Pancreas (tissue), 10 donors: ENCODE measurements around the gene KCNK6. TPM values are rescaled to one million over a fixed set of nuclear protein-coding genes. Genes with fewer than 3 reads are reported as not detected.

Experiments used
- ATAC-seq, 4 donors: fragments of 200-7000 bp; cut with Tn5 transposase; one replicate each; pipeline versions ENCODE4 v1.8.0 to v1.9.1; 2020; ENCODE audit warnings: mild to moderate bottlenecking in 4 of 4, moderate library complexity in 4 of 4
- DNase-seq, 6 donors: peaks; one replicate each; pipeline ENCODE4 v3.0.0-alpha.2; 2020
- FAIRE-seq: peaks from 2 replicates; lab custom pipeline; 2012; peaks lifted over from hg19 to GRCh38; lab: Jason Lieb, UNC
- H3K27ac ChIP-seq, 4 donors: fragments of 200-600 bp; sonication (generic); 1 replicate in 3 of 4; 2 replicates in 1 of 4; pipeline versions ENCODE4 v1.5.0 to v1.8.0; 2020
- H3K27me3 ChIP-seq, 4 donors: fragments of 200-600 bp; one replicate each; pipeline ENCODE4 v1.8.0; 2021
- H3K36me3 ChIP-seq, 3 donors: fragments of 200-600 bp; sonication (generic) in 1 of 3; one replicate each; pipeline versions ENCODE4 v1.5.0 to v1.8.0; 2020 to 2021
- H3K4me1 ChIP-seq, 3 donors: fragments of 200-600 bp; one replicate each; pipeline ENCODE4 v1.8.0; 2021
- H3K4me3 ChIP-seq, 4 donors: fragments of 200-600 bp; sonication (generic) in 2 of 4; one replicate each; pipeline versions ENCODE4 v1.5.0 to v1.8.0; 2020 to 2021
- H3K9me3 ChIP-seq, 4 donors: fragments of 200-600 bp; one replicate each; pipeline ENCODE4 v1.8.0; 2021
- whole genome bisulfite sequencing, 2 donors: extraction: QIAGEN DNeasy Blood & Tissue Kit; methylation state at CpG; one replicate each; pipeline ENCODE4 v1.1.7; 2013; 5-methylcytosine and 5-hydroxymethylcytosine counted together
- intact Hi-C, 3 donors: fragments of 100-400 bp; cut with DNase I; formaldehyde crosslinking; loops; one replicate each; pipeline versions ENCODE4 v1.11.1 to v1.14.2; 2022
- polyA plus RNA-seq, 2 donors: library from polyadenylated mRNA; stranded (reverse); fragments of 200-250 nt; gene quantifications; one replicate each; pipeline ENCODE4 v1.2.3, GENCODE V29; 2013
- total RNA-seq, 6 donors: library from RNA; stranded (reverse); fragmentation: NEBNext Ultra II Directional in 4 of 6; extraction: Animal tissue kit (Norgen Biotek cat#: 25700) in 4 of 6; gene quantifications; one replicate each; pipeline versions ENCODE4 v1.2.1 to v1.2.4, GENCODE V29; 2021 to 2023
- TF ChIP-seq, protein P1 (sequence below), 4 donors: fragments of 200-600 bp; sonication (generic) in 3 of 4; IDR thresholded peaks; one replicate each; pipeline versions ENCODE4 v1.5.0 to v1.8.0; 2021; ENCODE audit warnings: antibody characterized with exemption in 4 of 4
- donor health status: healthy with polysubstance abuse.
- donor health status: DM: no; HTN: no; CAD: no; lungs with moderate emphysema.
- donor health status: DM: no; HTN: no; CAD: no.
- donor health status: control.
- donor health status: control.
- donor health status: Bipolar disorder and iron deficiency.
- donor health status: DM: yes; HTN: yes; CAD: no.
- donor health status: DM: no; HTN: no; CAD: no.
- donor health status: DM: no; HTN: no; CAD: no.
- donor health status: DM: yes; HTN: yes; CAD: no.

KCNK6 gene
- total and polyA plus RNA-seq, 8 donors = 3.9 to 9.5 (median 6.5) TPM

DNA sequence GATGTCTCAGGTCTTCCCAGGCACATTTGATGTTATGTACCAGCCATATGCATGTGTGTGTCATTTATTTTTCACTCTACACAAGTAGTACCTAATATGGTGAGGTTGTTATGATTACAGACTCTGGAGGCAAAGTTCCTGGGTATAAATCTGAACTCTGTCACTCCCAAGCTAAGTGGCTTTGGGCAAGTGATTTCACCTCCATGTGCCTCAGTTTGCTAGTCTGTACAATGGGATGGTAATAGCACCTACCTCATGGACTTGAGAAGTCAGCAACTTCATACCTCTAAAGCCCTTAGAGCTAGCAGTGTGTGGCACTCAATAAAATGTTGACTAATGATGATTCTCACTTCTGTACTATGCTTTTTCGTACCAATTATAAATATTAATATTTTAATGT is 12.1 kb downstream of the KCNK6 start:
- peaks cover 0 to 11% (median 4%) of the 10 kb centered on the region in 3 donors for H3K36me3 ChIP-seq
- H3K9me3 ChIP-seq = no peaks in the 10 kb centered on the region
- WGBS, 2 donors = 83 to 91% methylated on average over 1 of the region's 1 CpG
- H3K4me1 ChIP-seq = no peaks in the 10 kb centered on the region
- no peaks in the 10 kb centered on the region for H3K27me3 ChIP-seq
- FAIRE-seq (no peak), ATAC-seq (no peak), DNase-seq (no peak)
- H3K27ac ChIP-seq = no peak overlapping the region
- intact Hi-C loops = loop anchor here in 2 of 3 donors (5.0 kb wide), 1 partner anchor 89 kb away; no protein-coding TSS in a partner anchor
- no peak overlapping the region for H3K4me3 ChIP-seq
- TF ChIP-seq, protein P1, sequence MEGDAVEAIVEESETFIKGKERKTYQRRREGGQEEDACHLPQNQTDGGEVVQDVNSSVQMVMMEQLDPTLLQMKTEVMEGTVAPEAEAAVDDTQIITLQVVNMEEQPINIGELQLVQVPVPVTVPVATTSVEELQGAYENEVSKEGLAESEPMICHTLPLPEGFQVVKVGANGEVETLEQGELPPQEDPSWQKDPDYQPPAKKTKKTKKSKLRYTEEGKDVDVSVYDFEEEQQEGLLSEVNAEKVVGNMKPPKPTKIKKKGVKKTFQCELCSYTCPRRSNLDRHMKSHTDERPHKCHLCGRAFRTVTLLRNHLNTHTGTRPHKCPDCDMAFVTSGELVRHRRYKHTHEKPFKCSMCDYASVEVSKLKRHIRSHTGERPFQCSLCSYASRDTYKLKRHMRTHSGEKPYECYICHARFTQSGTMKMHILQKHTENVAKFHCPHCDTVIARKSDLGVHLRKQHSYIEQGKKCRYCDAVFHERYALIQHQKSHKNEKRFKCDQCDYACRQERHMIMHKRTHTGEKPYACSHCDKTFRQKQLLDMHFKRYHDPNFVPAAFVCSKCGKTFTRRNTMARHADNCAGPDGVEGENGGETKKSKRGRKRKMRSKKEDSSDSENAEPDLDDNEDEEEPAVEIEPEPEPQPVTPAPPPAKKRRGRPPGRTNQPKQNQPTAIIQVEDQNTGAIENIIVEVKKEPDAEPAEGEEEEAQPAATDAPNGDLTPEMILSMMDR (IDR thresholded peaks at IDR 0.05) = no peak

DNA sequence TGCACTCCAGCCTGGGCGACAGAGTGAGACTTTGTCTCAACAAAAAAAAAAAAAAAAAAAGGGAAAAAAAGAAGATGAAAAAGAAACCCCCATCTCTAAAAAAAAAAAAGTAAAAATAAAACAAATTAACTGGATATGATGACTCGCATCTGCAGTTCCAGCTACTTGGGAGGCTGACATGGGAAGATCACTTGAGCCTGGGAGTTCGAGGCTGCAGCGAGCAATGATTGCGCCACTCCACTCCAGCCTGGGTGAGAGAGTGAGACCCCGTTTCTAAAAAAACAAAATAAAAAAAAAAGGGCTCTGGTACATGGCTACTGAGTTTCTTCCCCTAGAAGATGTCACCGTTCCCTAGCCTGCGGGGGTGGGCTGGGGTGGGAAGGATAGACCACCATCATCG is 13.6 kb downstream of the KCNK6 start:
- Histone ChIP-seq H3K27ac (no peak overlapping the region), H3K9me3 (no peaks in the 10 kb centered on the region), H3K36me3 (no peaks in the 10 kb centered on the region), H3K4me3 (no peak overlapping the region), H3K27me3 (no peaks in the 10 kb centered on the region), H3K4me1 (no peaks in the 10 kb centered on the region)
- no peak for ATAC-seq
- TF ChIP-seq, protein P1 (IDR thresholded peaks at IDR 0.05) = no peak
- intact Hi-C loops = loop anchor here in 2 of 3 donors (5.0 kb wide), 1 partner anchor 91 kb away; no protein-coding TSS in a partner anchor
- no peak for FAIRE-seq
- 85 to 90% methylated on average over 9 of the region's 9 CpGs for WGBS, 2 donors
- no peak for DNase-seq

DNA sequence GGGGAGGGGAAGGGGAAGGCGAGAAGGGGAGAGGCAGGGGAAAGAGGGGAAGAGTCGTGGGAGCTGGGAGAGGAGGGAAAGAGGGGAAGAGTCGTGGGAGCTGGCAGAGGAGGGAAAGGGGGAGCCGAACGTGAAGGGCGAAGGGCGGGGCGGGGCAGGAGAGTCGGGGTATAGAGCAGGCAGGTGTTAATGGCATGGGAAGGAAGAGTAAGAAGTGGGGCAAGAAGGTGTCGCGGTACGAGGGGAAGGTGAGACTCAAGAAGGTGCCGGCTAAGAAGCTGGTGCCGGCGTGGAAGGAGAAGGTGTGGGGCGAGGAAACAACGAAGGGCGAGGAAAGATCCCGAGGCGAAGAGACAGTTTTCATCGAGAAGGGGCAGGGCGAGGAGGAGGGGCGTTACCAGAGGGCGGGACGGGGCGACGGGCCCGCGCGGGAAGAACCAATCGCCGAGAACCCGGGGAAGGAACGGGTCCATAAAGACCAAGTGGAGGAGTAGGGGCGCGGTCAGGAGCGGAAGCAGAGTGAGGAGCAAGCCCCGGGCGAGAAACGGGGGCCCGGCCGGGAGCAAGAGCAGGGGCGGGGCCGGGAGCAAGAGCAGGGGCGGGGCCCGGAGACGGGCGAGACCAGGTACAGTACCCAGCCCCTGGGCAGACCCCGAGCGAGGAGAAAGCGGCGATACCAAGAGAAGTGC is 16.4 kb downstream of the KCNK6 start:
- intact Hi-C loops = no loop called here

DNA sequence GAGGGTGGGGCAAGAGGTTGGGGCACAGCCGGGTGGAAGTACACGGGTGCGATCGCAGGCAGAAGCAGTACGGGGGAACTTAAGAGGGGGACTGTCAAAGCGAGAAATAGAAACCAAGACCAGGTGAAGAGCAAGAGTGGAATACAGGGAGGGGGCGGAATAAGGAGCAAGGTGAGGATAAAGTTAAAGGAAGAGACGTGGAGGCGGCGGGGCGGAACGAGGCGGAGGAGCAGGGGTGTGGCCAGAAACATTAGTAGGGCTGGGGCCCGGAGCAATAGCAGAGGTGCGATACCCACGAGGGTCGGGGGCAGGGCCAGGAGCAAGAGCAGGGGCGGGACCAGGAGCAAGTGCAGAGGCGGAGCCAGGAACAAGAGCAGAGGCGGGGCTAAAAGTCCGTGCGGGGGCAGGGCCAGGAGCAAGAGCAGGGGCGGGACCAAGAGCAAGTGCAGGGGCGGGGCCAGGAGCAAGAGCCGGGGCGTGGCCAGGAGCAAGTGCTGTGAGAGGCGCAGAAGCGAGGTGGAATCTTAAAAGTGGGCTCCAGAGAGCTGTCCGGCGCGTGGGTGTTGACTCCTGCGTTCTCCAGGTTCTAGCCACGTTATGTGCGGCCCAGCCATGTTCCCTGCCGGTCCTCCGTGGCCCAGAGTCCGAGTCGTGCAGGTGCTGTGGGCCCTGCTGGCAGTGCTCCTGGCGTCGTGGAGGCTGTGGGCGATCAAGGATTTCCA is 17.2 kb downstream of the KCNK6 start:
- intact Hi-C loops = no loop called here
- H3K27ac ChIP-seq = peak overlapping the region; percentile 61 to 91 (median 78)
- H3K36me3 ChIP-seq = no peaks in the 10 kb centered on the region
- TF ChIP-seq, protein P1 (IDR thresholded peaks at IDR 0.05) = no peak
- 2% methylated on average over 36 to 41 of the region's 41 CpGs for WGBS, 2 donors
- peak overlapping the region; percentile 56 to 69 (median 62) for H3K4me3 ChIP-seq
- H3K4me1 ChIP-seq = no peaks in the 10 kb centered on the region
- FAIRE-seq (peak; percentile 79), ATAC-seq (peak; percentile 75 to 87 (median 83)), DNase-seq (peak; percentile 92 to 99 (median 96))
- no peaks in the 10 kb centered on the region for H3K9me3 ChIP-seq
- no peaks in the 10 kb centered on the region for H3K27me3 ChIP-seq

More for the DNA sequence above, 16.4 kb downstream of the KCNK6 start:
- H3K4me3 ChIP-seq = peak overlapping the region; percentile 56 to 69 (median 62)
- ATAC-seq (peak; percentile 85 to 93 (median 86)), DNase-seq (peak; percentile 91 to 97 (median 96)), FAIRE-seq (peak; percentile 94)
- WGBS, 2 donors = 0 to 1% methylated on average over 45 to 52 of the region's 52 CpGs
- no peaks in the 10 kb centered on the region for H3K27me3 ChIP-seq
- no peaks in the 10 kb centered on the region for H3K9me3 ChIP-seq
- TF ChIP-seq, protein P1 (IDR thresholded peaks at IDR 0.05) = no peak
- H3K4me1 ChIP-seq = no peaks in the 10 kb centered on the region
- H3K36me3 ChIP-seq = no peaks in the 10 kb centered on the region
- peak overlapping the region; percentile 61 to 91 (median 78) for H3K27ac ChIP-seq
